GM12878 (cell line): ENCODE measurements around the gene YBX1. TPM values are rescaled to one million over a fixed set of nuclear protein-coding genes. Genes with fewer than 3 reads are reported as not detected.

Source experiments
- ATF7 ChIP-seq: fragments of 450-650 bp; IDR thresholded peaks from 2 replicates; pipeline ENCODE4 v1.6.1; 2016; ENCODE audit warnings: low read depth, mild to moderate bottlenecking
- BCL11A ChIP-seq: IDR thresholded peaks from 2 replicates; pipeline ENCODE4 v1.6.1; 2011; ENCODE audit warnings: low read depth, low read length
- CEBPB ChIP-seq, 2 experiments: fragments of 150-350 bp in 1 of 2; IDR thresholded peaks; 2 replicates each; pipeline ENCODE4 v1.6.1; 2012 to 2014; ENCODE audit warnings: low read depth in 2 of 2, low read length in 2 of 2, borderline replicate concordance in 1 of 2, inconsistent platforms in 1 of 2
- CHD1 ChIP-seq: IDR thresholded peaks from 2 replicates; pipeline ENCODE4 v1.6.1; 2012; ENCODE audit warnings: low read depth, low read length, improper control_type of control experiment
- CHD2 ChIP-seq: IDR thresholded peaks from 2 replicates; pipeline ENCODE4 v1.6.1; 2011; ENCODE audit warnings: low read depth, low read length, improper control_type of control experiment, borderline replicate concordance
- EED ChIP-seq: sonication (generic); IDR thresholded peaks from 2 replicates; pipeline ENCODE4 v1.6.1; 2016; ENCODE audit warnings: antibody characterized with exemption, low read depth
- FOS ChIP-seq: IDR thresholded peaks from 3 replicates; pipeline ENCODE4 v1.6.1; 2011; ENCODE audit warnings: borderline replicate concordance; ENCODE audit not compliant: insufficient read length; ENCODE audit errors: extremely low read depth
- FOXK2 ChIP-seq: fragments of 450-650 bp; IDR thresholded peaks from 2 replicates; pipeline ENCODE4 v1.6.1; 2017; ENCODE audit warnings: mild to moderate bottlenecking, moderate library complexity
- HCFC1 ChIP-seq: fragments of 150-350 bp; IDR thresholded peaks from 2 replicates; pipeline ENCODE4 v1.6.1; 2014; ENCODE audit warnings: low read length
- JUNB ChIP-seq: IDR thresholded peaks from 2 replicates; pipeline ENCODE4 v1.6.1; 2016; ENCODE audit warnings: antibody characterized with exemption, mild to moderate bottlenecking
- KLF5 ChIP-seq: fragments of 450-650 bp; IDR thresholded peaks from 2 replicates; pipeline ENCODE4 v1.6.1; 2014; ENCODE audit warnings: mild to moderate bottlenecking; ENCODE audit not compliant: partially characterized antibody
- MEF2A ChIP-seq: IDR thresholded peaks from 2 replicates; pipeline ENCODE4 v1.6.1; 2011; ENCODE audit warnings: low read depth, mild to moderate bottlenecking, low read length, moderate library complexity; ENCODE audit not compliant: insufficient read depth
- MYB ChIP-seq: fragments of 150-350 bp; IDR thresholded peaks from 2 replicates; pipeline ENCODE4 v1.6.1; 2014; ENCODE audit warnings: mild to moderate bottlenecking, low read depth, low read length, borderline replicate concordance
- MYC ChIP-seq: IDR thresholded peaks from 2 replicates; pipeline ENCODE4 v1.6.1; 2011; ENCODE audit warnings: mild to moderate bottlenecking, low read length, moderate library complexity, inconsistent platforms; ENCODE audit not compliant: insufficient read depth, insufficient replicate concordance, insufficient read length, severe bottlenecking
- NBN ChIP-seq: fragments of 450-650 bp; IDR thresholded peaks from 2 replicates; pipeline ENCODE4 v1.6.1; 2016
- PAX8 ChIP-seq: fragments of 450-650 bp; IDR thresholded peaks from 2 replicates; pipeline ENCODE4 v1.6.1; 2017; ENCODE audit warnings: mild to moderate bottlenecking, moderate library complexity
- POLR2A ChIP-seq: IDR thresholded peaks from 2 replicates; pipeline ENCODE4 v1.6.1; 2011; ENCODE audit warnings: low read depth, mild to moderate bottlenecking, low read length
- POLR2AphosphoS2 ChIP-seq: IDR thresholded peaks from 2 replicates; pipeline ENCODE4 v1.6.1; 2011; ENCODE audit warnings: low read depth, mild to moderate bottlenecking, low read length, improper control_type of control experiment, moderate library complexity
- RAD51 ChIP-seq: fragments of 450-650 bp; IDR thresholded peaks from 2 replicates; pipeline ENCODE4 v1.6.1; 2016; ENCODE audit warnings: moderate library complexity, mild to moderate bottlenecking, inconsistent platforms
- SMAD1 ChIP-seq: fragments of 450-650 bp; IDR thresholded peaks from 2 replicates; pipeline ENCODE4 v1.6.1; 2018; ENCODE audit warnings: mild to moderate bottlenecking, low read depth; ENCODE audit not compliant: partially characterized antibody
- SPI1 ChIP-seq: IDR thresholded peaks from 2 replicates; pipeline ENCODE4 v1.6.1; 2011; ENCODE audit warnings: low read depth, mild to moderate bottlenecking, low read length, moderate library complexity, borderline replicate concordance; ENCODE audit not compliant: insufficient read depth
- SRF ChIP-seq, 2 experiments: IDR thresholded peaks; 2 replicates each; pipeline ENCODE4 v1.6.1; 2011; ENCODE audit warnings: low read depth in 2 of 2, low read length in 2 of 2, mild to moderate bottlenecking in 1 of 2, moderate library complexity in 1 of 2
- STAT1 ChIP-seq: fragments of 450-650 bp; conservative IDR thresholded peaks from 2 replicates; pipeline ENCODE4 v1.6.1; 2014; ENCODE audit warnings: antibody characterized with exemption, mild to moderate bottlenecking
- SUPT20H ChIP-seq: IDR thresholded peaks from 2 replicates; pipeline ENCODE4 v1.6.1; 2011; ENCODE audit warnings: low read depth, mild to moderate bottlenecking, low read length, moderate library complexity, borderline replicate concordance; ENCODE audit not compliant: control insufficient read depth
- TCF12 ChIP-seq: IDR thresholded peaks from 2 replicates; pipeline ENCODE4 v1.6.1; 2011; ENCODE audit warnings: low read depth, mild to moderate bottlenecking, low read length
- ZBED1 ChIP-seq: IDR thresholded peaks from 2 replicates; pipeline ENCODE4 v1.6.1; 2016; ENCODE audit warnings: borderline replicate concordance
- ZNF217 ChIP-seq: fragments of 450-650 bp; IDR thresholded peaks from 2 replicates; pipeline ENCODE4 v1.6.1; 2017; ENCODE audit warnings: antibody characterized with exemption, mild to moderate bottlenecking
- ZNF384 ChIP-seq: IDR thresholded peaks from 2 replicates; pipeline ENCODE4 v1.6.1; 2012; ENCODE audit warnings: low read depth, mild to moderate bottlenecking, low read length, improper control_type of control experiment, borderline replicate concordance
- polyA plus RNA-seq, 11 experiments: library from polyadenylated mRNA; depleted of rRNA in 4 of 11; unstranded in 6 of 11; stranded (reverse) in 5 of 11; fragments of >200 nt; fragmentation: Nextera tagmentation in 4 of 11; fragmentation: Illumina TruSeq in 1 of 11; extraction: Ambion mirVana in 4 of 11; extraction: Trizol in 1 of 11; gene quantifications; 1 replicate in 1 of 11; 2 replicates in 10 of 11; pipeline versions ENCODE4 v1.2.1 to v1.2.3, GENCODE V29; 2011 to 2016; ENCODE audit warnings: inconsistent platforms in 2 of 11, missing spikeins in 2 of 11, low read depth in 1 of 11
- total RNA-seq, 4 experiments: library from RNA; depleted of rRNA in 3 of 4; stranded (reverse); fragments of >200 nt in 3 of 4; fragmentation: Illumina TruSeq in 1 of 4; extraction: Trizol in 1 of 4; gene quantifications; 2 replicates each; pipeline versions ENCODE4 v1.2.1 to v1.2.3, GENCODE V29; 2013 to 2021
- TF ChIP-seq, protein P1 (sequence below): fragments of 450-650 bp; IDR thresholded peaks from 2 replicates; pipeline ENCODE4 v1.6.1; 2017; ENCODE audit warnings: borderline replicate concordance
- TF ChIP-seq, protein P2 (sequence below): fragments of 450-650 bp; IDR thresholded peaks from 2 replicates; pipeline ENCODE4 v1.6.1; 2017; ENCODE audit warnings: mild to moderate bottlenecking

YBX1 gene
- total and polyA plus RNA-seq, 10 of the 15 experiments (the other 5 are each of a cell fraction or from before 2014, with no cell fraction given) = 355 to 1,353 (median 858) TPM

DNA sequence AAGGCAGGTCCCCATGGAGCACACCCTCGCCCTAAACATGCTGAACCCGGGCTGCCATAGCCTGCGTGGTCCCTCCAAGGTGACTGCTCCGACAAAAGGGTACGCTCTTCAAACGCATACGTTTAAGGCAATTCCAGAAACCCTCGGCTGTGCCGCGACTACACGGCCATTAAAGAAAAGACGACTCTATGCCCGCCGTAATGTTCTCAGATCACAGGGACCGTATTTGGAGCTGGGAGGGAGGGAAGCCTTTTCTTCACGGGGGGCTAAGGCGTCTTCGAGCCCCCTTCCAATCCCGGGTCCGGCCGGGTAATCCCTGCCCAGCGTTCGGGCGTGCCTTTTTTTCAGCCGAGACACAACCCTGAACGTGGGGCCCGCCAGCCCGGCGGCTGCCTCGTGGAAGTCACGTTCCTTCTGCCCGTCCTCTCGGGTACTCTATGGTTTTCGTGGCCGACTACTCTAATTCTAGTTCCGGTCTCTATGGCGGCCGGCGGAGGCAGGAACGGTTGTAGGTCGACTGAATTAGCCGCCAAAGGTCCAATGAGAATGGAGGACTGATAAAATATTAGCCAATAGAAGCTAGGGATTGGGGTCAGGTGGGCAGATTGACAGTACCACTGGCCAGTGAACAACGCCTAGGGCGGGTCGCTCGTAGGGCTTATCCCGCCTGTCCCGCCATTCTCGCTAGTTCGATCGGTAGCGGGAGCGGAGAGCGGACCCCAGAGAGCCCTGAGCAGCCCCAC lies at the start of gene YBX1 (continued):
- peak; percentile 74 for TF ChIP-seq MYC
- peak; percentile 50 for TF ChIP-seq ATF7
- TF ChIP-seq EED = no peak
- TF ChIP-seq SPI1 = no peak
- TF ChIP-seq CHD1 = no peak
- TF ChIP-seq BCL11A = no peak
- TF ChIP-seq STAT1 = no peak
- TF ChIP-seq FOS = peak; percentile 91
- TF ChIP-seq NBN = peak; percentile 78
- no peak for TF ChIP-seq PAX8
- TF ChIP-seq POLR2AphosphoS2 = no peak
- TF ChIP-seq ZBED1 = 0 out of 2 replicates have a peak, but pooled peaks have one; percentile 28
- TF ChIP-seq MEF2A = no peak
- TF ChIP-seq, protein P1, sequence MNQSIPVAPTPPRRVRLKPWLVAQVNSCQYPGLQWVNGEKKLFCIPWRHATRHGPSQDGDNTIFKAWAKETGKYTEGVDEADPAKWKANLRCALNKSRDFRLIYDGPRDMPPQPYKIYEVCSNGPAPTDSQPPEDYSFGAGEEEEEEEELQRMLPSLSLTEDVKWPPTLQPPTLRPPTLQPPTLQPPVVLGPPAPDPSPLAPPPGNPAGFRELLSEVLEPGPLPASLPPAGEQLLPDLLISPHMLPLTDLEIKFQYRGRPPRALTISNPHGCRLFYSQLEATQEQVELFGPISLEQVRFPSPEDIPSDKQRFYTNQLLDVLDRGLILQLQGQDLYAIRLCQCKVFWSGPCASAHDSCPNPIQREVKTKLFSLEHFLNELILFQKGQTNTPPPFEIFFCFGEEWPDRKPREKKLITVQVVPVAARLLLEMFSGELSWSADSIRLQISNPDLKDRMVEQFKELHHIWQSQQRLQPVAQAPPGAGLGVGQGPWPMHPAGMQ = no peak
- TF ChIP-seq SMAD1 = no peak
- TF ChIP-seq KLF5 = peak; percentile 27
- TF ChIP-seq HCFC1 = peak; percentile 47
- peak; percentile 82 for TF ChIP-seq POLR2A
- no peak for TF ChIP-seq SRF (IDR thresholded peaks at IDR 0.05; ENCODE audit: low read depth in 2 of 2, low read length in 2 of 2)
- no peak for TF ChIP-seq TCF12
- TF ChIP-seq CHD2 = peak; percentile 93
- TF ChIP-seq CEBPB (IDR thresholded peaks at IDR 0.05; ENCODE audit: borderline replicate concordance in 1 of 2, low read depth in 2 of 2, low read length in 2 of 2) = no peak
- TF ChIP-seq SUPT20H = no peak
- TF ChIP-seq ZNF384 = no peak
- TF ChIP-seq FOXK2 = no peak
- peak; percentile 98 for TF ChIP-seq RAD51
- no peak for TF ChIP-seq MYB
- TF ChIP-seq, protein P2, sequence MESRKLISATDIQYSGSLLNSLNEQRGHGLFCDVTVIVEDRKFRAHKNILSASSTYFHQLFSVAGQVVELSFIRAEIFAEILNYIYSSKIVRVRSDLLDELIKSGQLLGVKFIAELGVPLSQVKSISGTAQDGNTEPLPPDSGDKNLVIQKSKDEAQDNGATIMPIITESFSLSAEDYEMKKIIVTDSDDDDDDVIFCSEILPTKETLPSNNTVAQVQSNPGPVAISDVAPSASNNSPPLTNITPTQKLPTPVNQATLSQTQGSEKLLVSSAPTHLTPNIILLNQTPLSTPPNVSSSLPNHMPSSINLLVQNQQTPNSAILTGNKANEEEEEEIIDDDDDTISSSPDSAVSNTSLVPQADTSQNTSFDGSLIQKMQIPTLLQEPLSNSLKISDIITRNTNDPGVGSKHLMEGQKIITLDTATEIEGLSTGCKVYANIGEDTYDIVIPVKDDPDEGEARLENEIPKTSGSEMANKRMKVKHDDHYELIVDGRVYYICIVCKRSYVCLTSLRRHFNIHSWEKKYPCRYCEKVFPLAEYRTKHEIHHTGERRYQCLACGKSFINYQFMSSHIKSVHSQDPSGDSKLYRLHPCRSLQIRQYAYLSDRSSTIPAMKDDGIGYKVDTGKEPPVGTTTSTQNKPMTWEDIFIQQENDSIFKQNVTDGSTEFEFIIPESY = no peak
- TF ChIP-seq JUNB = no peak
- TF ChIP-seq ZNF217 = no peak
